Lower leg skin (tissue), 4 donors: ENCODE measurements around the gene FILIP1. TPM values are rescaled to one million over a fixed set of nuclear protein-coding genes. Genes with fewer than 3 reads are reported as not detected.

Source experiments
- DNase-seq, 2 donors: peaks; one replicate each; pipeline ENCODE4 v3.0.0-alpha.2; 2019; ENCODE audit warnings: low spot score in 2 of 2
- H3K4me3 ChIP-seq: fragments of 200-600 bp; sonication (generic); 2 replicates; pipeline ENCODE4 v1.5.1; 2017; ENCODE audit warnings: mild to moderate bottlenecking, low read depth; ENCODE audit not compliant: poor library complexity, severe bottlenecking
- CTCF ChIP-seq, 3 donors: fragments of 450-650 bp; IDR thresholded peaks; one replicate each; pipeline ENCODE4 v1.5.1; 2016; ENCODE audit warnings: antibody characterized with exemption in 3 of 3, mild to moderate bottlenecking in 3 of 3, moderate library complexity in 2 of 3
- POLR2A ChIP-seq, 2 donors: fragments of 450-650 bp; IDR thresholded peaks; one replicate each; pipeline ENCODE4 v1.6.1; 2016 to 2017; ENCODE audit warnings: antibody characterized with exemption in 2 of 2, mild to moderate bottlenecking in 1 of 2, moderate library complexity in 1 of 2
- WGBS, 2 donors: methylation state at CpG; one replicate each; pipeline ENCODE4 v1.1.5; 2018; 5-methylcytosine and 5-hydroxymethylcytosine counted together
- intact Hi-C: fragments of 100-400 bp; cut with DNase I; formaldehyde crosslinking; loops from one replicate; pipeline ENCODE4 v1.15.0; 2023; ENCODE audit warnings: low total_unique reads
- total RNA-seq, 4 donors: library from RNA; depleted of rRNA; stranded (reverse); fragments of >200 nt; gene quantifications; one replicate each; pipeline ENCODE4 v1.1.0, GENCODE V29; 2016

Gene FILIP1
- total RNA-seq, 4 donors from 2014 or later = 0.38 to 1.6 (median 0.92) TPM

GRCh38 chr6:75391276-75391675 lies 102.3 kb downstream of the FILIP1 start:
- no peak for DNase-seq
- WGBS, 2 donors = 83 to 89% methylated on average over 1 of the region's 1 CpG
- no peak overlapping the region for H3K4me3 ChIP-seq
- intact Hi-C loops = no loop called here
- TF ChIP-seq POLR2A (IDR thresholded peaks at IDR 0.05) = no peak
- TF ChIP-seq CTCF (IDR thresholded peaks at IDR 0.05) = no peak

- WGBS, 2 donors = 72% methylated on average over 8 of the region's 8 CpGs
- no peak for DNase-seq
- intact Hi-C loops = no loop called here
- no peak overlapping the region for H3K4me3 ChIP-seq
- TF ChIP-seq POLR2A (IDR thresholded peaks at IDR 0.05) = no peak
- TF ChIP-seq CTCF (IDR thresholded peaks at IDR 0.05) = no peak
Observed at GRCh38 chr6:75386050-75386770, 107.4 kb downstream of the FILIP1 start.

DNA sequence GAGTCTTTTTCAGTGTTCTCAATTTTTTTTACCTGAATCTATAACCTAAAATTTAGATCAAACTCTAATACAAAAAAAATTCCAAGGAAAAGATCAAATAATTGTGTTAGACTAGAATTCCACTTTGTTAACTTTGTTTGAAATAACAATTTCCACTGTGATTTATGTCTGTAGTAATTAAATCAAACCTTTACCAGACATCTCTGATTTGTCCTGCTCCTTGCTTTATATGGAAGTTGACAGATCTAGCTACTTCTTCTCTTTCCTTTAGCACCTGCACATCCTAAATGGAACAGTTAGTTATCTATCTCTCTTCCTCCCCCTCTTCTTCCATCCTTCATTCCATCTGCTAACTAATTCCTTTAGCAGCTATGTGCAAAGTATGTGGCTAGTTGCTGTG lies 109.5 kb downstream of the FILIP1 start:
- H3K4me3 ChIP-seq = no peak overlapping the region
- intact Hi-C loops = no loop called here
- TF ChIP-seq POLR2A (IDR thresholded peaks at IDR 0.05) = no peak
- no peak for TF ChIP-seq CTCF (IDR thresholded peaks at IDR 0.05)
- no peak for DNase-seq

DNA sequence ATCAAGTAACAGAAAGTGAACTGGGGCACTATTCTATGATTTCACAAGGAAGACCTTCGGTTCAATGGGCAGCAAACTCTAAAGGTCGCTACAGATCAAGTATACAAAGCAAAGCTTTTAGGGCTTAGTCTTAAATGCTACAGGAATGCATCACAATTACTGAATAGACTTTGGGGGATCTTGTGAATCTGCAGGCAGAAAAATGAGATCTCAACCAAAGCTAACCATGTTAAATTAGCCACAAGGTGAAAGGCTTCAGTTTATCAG lies 111.0 kb downstream of the FILIP1 start:
- intact Hi-C loops = no loop called here
- WGBS, 2 donors = 63 to 71% methylated on average over 2 of the region's 2 CpGs
- TF ChIP-seq POLR2A (IDR thresholded peaks at IDR 0.05) (no peak), CTCF (IDR thresholded peaks at IDR 0.05) (no peak)
- no peak for DNase-seq
- no peak overlapping the region for H3K4me3 ChIP-seq

DNA sequence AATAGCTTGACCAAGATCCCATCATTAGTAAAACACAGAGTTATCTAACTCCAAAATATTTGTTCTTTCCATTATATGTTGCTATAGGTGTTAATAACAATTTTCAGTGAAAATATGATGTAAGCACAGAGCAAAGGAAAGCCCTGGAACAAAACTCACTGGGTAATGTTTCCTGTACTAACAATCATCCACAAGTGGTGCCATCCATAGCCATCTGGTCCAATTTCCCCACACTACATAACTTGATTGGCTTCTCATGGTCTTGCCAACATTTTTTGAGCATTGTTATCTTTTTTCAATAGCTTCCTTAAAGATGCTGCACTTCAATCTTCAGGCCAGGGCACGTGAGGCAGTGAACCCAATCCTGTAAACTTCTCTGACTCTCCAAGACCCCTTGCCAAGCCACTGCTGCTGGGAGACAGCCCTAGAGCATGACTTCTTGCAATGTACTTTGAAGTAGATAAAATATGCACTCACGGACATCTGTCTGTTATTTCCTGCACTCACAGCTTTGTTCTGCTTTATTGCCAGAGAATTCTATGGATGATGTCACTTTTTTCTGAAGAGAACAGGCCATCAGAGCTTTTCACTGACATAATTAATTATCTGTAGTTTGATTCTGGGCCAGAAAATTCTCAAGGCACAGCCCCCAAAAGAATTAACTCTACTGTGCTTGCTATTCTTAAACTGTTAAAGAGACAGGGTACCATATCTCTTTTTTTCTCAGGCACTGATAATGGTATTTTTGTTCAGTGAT lies 111.5 kb downstream of the FILIP1 start:
- 2 to 14% methylated on average over 2 of the region's 2 CpGs for WGBS, 2 donors
- no peak for DNase-seq
- intact Hi-C loops = no loop called here
- no peak overlapping the region for H3K4me3 ChIP-seq
- TF ChIP-seq CTCF (IDR thresholded peaks at IDR 0.05) = no peak
- no peak for TF ChIP-seq POLR2A (IDR thresholded peaks at IDR 0.05)
